ENCODE results near the gene CSMD2. TPM values are rescaled to one million over a fixed set of nuclear protein-coding genes. Genes with fewer than 3 reads are reported as not detected.

CSMD2 gene
- total RNA-seq, 2 donors from 2014 or later: 2.8 to 3.0 TPM

- Histone ChIP-seq H3K4me3 (no peak overlapping the region), H3K4me1 (ENCODE audit: control insufficient read depth in 1 of 2, low read depth in 2 of 2) (no peaks in the 10 kb centered on the region), H3K27ac (no peak overlapping the region), H3K9me3 (no peaks in the 10 kb centered on the region), H3K27me3 (replicated peaks; ENCODE audit: insufficient read depth) (no peaks in the 10 kb centered on the region), H3K36me3 (no peaks in the 10 kb centered on the region)
- ATAC-seq (ENCODE audit: insufficient number of reproducible peaks, low FRiP score, low read depth): no peak
- no peak for DNase-seq (ENCODE audit: low spot score)
- TF ChIP-seq CTCF (IDR thresholded peaks at IDR 0.05): no peak
Observed at GRCh38 chr1:33618636-33619035, 546.4 kb downstream of the CSMD2 start.

- no peaks in the 10 kb centered on the region for H3K4me1 ChIP-seq (ENCODE audit: control insufficient read depth in 1 of 2, low read depth in 2 of 2)
- H3K4me3 ChIP-seq: no peak overlapping the region
- no peak for ATAC-seq (ENCODE audit: insufficient number of reproducible peaks, low FRiP score, low read depth)
- no peaks in the 10 kb centered on the region for H3K9me3 ChIP-seq
- H3K27ac ChIP-seq: no peak overlapping the region
- DNase-seq (ENCODE audit: low spot score): no peak
- TF ChIP-seq CTCF (IDR thresholded peaks at IDR 0.05): no peak
- no peaks in the 10 kb centered on the region for H3K36me3 ChIP-seq
- H3K27me3 ChIP-seq (replicated peaks; ENCODE audit: insufficient read depth): no peaks in the 10 kb centered on the region
Observed at GRCh38 chr1:33617451-33617850, 547.6 kb downstream of the CSMD2 start.

GRCh38 chr1:33616780-33617179 lies 548.2 kb downstream of the CSMD2 start:
- no peak overlapping the region for H3K27ac ChIP-seq
- H3K9me3 ChIP-seq: no peaks in the 10 kb centered on the region
- TF ChIP-seq CTCF (IDR thresholded peaks at IDR 0.05): no peak
- no peaks in the 10 kb centered on the region for H3K27me3 ChIP-seq (replicated peaks; ENCODE audit: insufficient read depth)
- H3K4me1 ChIP-seq (ENCODE audit: control insufficient read depth in 1 of 2, low read depth in 2 of 2): no peaks in the 10 kb centered on the region
- H3K36me3 ChIP-seq: no peaks in the 10 kb centered on the region
- DNase-seq (ENCODE audit: low spot score) (no peak), ATAC-seq (ENCODE audit: insufficient number of reproducible peaks, low FRiP score, low read depth) (no peak)
- H3K4me3 ChIP-seq: no peak overlapping the region

- no peak overlapping the region for H3K27ac ChIP-seq
- TF ChIP-seq CTCF (IDR thresholded peaks at IDR 0.05): no peak
- no peak overlapping the region for H3K4me3 ChIP-seq
- no peaks in the 10 kb centered on the region for H3K9me3 ChIP-seq
- ATAC-seq (ENCODE audit: insufficient number of reproducible peaks, low FRiP score, low read depth) (no peak), DNase-seq (ENCODE audit: low spot score) (no peak)
- H3K27me3 ChIP-seq (replicated peaks; ENCODE audit: insufficient read depth): no peaks in the 10 kb centered on the region
- peaks cover 0 to 11% of the 10 kb centered on the region in 2 donors for H3K4me1 ChIP-seq (ENCODE audit: control insufficient read depth in 1 of 2, low read depth in 2 of 2)
- H3K36me3 ChIP-seq: no peaks in the 10 kb centered on the region
Observed at GRCh38 chr1:33615546-33615945, 549.5 kb downstream of the CSMD2 start.

GRCh38 chr1:33610864-33611455 lies 554.1 kb downstream of the CSMD2 start:
- Histone ChIP-seq H3K4me3 (no peak overlapping the region), H3K27me3 (replicated peaks; ENCODE audit: insufficient read depth) (no peaks in the 10 kb centered on the region), H3K27ac (peak overlapping the region; percentile 13 to 24), H3K4me1 (ENCODE audit: control insufficient read depth in 1 of 2, low read depth in 2 of 2) (peaks cover 0 to 11% of the 10 kb centered on the region in 2 donors), H3K36me3 (no peaks in the 10 kb centered on the region), H3K9me3 (no peaks in the 10 kb centered on the region)
- no peak for DNase-seq (ENCODE audit: low spot score)
- TF ChIP-seq CTCF (IDR thresholded peaks at IDR 0.05): no peak
- ATAC-seq (ENCODE audit: insufficient number of reproducible peaks, low FRiP score, low read depth): no peak

Data from thoracic aorta (tissue), 2 donors.